Measurements from ENCODE around the gene GPR31. TPM values are rescaled to one million over a fixed set of nuclear protein-coding genes. Genes with fewer than 3 reads are reported as not detected.

The GPR31 gene
- total and polyA plus RNA-seq, 2 experiments from 2014 or later: not detected

DNA sequence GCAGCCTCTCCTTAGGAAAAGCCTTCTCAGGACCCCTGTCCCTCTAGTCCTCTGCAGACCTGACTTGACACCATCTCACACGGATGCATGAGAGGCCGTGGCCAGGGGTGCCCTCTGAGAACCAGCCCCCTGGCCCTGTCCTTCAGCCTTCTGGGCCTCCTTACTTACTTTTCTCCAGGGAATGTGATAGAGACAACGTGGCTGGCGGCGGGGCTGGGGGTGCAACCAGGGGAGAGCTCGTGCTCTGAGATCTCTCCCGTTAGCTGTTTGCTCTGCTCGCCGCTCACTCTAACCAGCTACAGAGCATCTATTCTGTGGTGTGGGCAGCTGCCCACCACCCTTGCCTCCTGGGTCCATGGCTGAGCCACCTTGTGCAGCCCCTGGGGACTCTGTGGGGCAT lies 14.7 kb downstream of the GPR31 start:
- no peaks in the 10 kb centered on the region for H3K79me2 ChIP-seq
- H3K27me3 ChIP-seq: peaks cover 10% of the 10 kb centered on the region
- H3K9me3 ChIP-seq (ENCODE audit: low read depth): no peaks in the 10 kb centered on the region
- TF ChIP-seq EZH2 (IDR thresholded peaks at IDR 0.05; ENCODE audit: borderline replicate concordance) (no peak), EZH2phosphoT487 (IDR thresholded peaks at IDR 0.05; ENCODE audit: low read depth, severe bottlenecking, unreplicated experiment) (no peak)
- TF ChIP-seq, protein P1, sequence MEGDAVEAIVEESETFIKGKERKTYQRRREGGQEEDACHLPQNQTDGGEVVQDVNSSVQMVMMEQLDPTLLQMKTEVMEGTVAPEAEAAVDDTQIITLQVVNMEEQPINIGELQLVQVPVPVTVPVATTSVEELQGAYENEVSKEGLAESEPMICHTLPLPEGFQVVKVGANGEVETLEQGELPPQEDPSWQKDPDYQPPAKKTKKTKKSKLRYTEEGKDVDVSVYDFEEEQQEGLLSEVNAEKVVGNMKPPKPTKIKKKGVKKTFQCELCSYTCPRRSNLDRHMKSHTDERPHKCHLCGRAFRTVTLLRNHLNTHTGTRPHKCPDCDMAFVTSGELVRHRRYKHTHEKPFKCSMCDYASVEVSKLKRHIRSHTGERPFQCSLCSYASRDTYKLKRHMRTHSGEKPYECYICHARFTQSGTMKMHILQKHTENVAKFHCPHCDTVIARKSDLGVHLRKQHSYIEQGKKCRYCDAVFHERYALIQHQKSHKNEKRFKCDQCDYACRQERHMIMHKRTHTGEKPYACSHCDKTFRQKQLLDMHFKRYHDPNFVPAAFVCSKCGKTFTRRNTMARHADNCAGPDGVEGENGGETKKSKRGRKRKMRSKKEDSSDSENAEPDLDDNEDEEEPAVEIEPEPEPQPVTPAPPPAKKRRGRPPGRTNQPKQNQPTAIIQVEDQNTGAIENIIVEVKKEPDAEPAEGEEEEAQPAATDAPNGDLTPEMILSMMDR (IDR thresholded peaks at IDR 0.05; ENCODE audit: poor library complexity): no peak
- H3K27ac ChIP-seq: no peak overlapping the region
- peaks cover 34% of the 10 kb centered on the region for H3K4me1 ChIP-seq (ENCODE audit: insufficient read depth)
- no peaks in the 10 kb centered on the region for H4K20me1 ChIP-seq (ENCODE audit: insufficient read depth, poor library complexity, severe bottlenecking)
- no peaks in the 10 kb centered on the region for H3K36me3 ChIP-seq (replicated peaks; ENCODE audit: insufficient read depth, low read depth)
- no peak overlapping the region for H2AFZ ChIP-seq
- H3K9me2 ChIP-seq (replicated peaks; ENCODE audit: insufficient read depth): no peaks in the 10 kb centered on the region
- H3K4me3 ChIP-seq: no peak overlapping the region
- no peak for DNase-seq (ENCODE audit: low spot score)
- WGBS (ENCODE audit: low lambda C conversion rate, missing lambda C conversion rate): 90% methylated on average over 9 of the region's 9 CpGs
- no peak overlapping the region for H3K4me2 ChIP-seq

DNA sequence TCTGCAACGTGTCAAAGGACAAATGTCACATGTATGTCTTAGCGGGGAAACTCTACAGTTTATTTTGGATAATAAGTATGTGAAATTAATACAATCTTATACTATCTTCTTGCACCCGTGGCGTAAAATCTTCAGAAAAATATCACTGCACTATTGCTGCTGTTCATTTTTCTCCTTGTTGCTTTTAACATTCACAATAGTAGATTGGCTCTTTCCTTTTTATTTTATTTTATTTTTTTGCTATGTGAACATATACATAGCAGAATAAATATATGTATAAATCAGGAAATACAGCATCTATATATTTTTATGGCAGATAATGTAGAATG lies 15.4 kb downstream of the GPR31 start:
- Histone ChIP-seq H3K4me2 (no peak overlapping the region), H2AFZ (no peak overlapping the region), H3K79me2 (no peaks in the 10 kb centered on the region), H3K9me3 (ENCODE audit: low read depth) (no peaks in the 10 kb centered on the region), H3K36me3 (replicated peaks; ENCODE audit: insufficient read depth, low read depth) (no peaks in the 10 kb centered on the region), H3K9me2 (replicated peaks; ENCODE audit: insufficient read depth) (no peaks in the 10 kb centered on the region), H3K4me3 (no peak overlapping the region), H3K4me1 (ENCODE audit: insufficient read depth) (peaks cover 34% of the 10 kb centered on the region), H3K27ac (no peak overlapping the region), H3K27me3 (peaks cover 10% of the 10 kb centered on the region), H4K20me1 (ENCODE audit: insufficient read depth, poor library complexity, severe bottlenecking) (no peaks in the 10 kb centered on the region)
- WGBS (ENCODE audit: low lambda C conversion rate, missing lambda C conversion rate): 33% methylated on average over 4 of the region's 4 CpGs
- TF ChIP-seq EZH2 (IDR thresholded peaks at IDR 0.05; ENCODE audit: borderline replicate concordance): no peak
- TF ChIP-seq EZH2phosphoT487 (IDR thresholded peaks at IDR 0.05; ENCODE audit: low read depth, severe bottlenecking, unreplicated experiment): no peak
- TF ChIP-seq, protein P1 (IDR thresholded peaks at IDR 0.05; ENCODE audit: poor library complexity): no peak
- DNase-seq (ENCODE audit: low spot score): no peak

DNA sequence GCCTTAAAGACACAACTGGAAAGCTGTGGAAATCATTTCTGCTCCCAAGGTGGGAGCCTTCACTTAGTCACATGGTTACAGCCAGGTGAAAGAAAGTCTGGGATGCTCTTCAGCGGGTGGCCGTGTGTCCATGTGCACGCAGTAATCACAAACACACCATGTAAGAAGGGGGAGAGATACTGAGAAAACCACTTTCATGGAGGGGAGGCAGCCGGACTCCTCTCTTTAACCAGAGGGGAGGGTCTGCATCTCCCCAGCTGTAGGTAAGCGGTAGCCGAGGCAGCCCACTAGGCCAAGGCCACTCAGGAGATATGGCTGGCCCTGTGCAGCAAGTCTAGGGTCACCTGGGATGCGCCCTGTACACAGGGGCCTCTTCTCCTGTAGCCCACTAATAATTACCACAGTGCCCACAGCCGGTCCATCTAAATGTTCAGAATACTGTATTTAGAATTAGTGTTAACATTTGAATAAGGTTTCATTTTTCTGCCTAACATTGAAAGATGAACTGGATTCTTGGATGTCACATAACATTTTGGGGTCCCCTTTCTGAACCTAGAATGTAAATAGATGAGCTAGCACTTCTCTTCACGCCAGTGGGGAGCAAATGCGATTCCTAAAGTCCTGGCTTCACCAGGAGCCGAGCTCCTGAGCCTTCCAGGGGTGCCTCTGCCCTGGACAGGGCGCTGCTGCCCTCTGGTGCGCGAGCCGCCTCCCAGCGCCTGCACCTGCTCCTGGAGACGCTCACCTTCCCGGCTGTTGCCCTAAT lies 15.9 kb downstream of the GPR31 start:
- H3K27me3 ChIP-seq: peaks cover 7% of the 10 kb centered on the region
- H4K20me1 ChIP-seq (ENCODE audit: insufficient read depth, poor library complexity, severe bottlenecking): no peaks in the 10 kb centered on the region
- no peak overlapping the region for H3K4me3 ChIP-seq
- no peaks in the 10 kb centered on the region for H3K9me3 ChIP-seq (ENCODE audit: low read depth)
- H3K4me2 ChIP-seq: peak overlapping the region; percentile 10
- H3K27ac ChIP-seq: peak overlapping the region; percentile 84
- no peaks in the 10 kb centered on the region for H3K36me3 ChIP-seq (replicated peaks; ENCODE audit: insufficient read depth, low read depth)
- H3K79me2 ChIP-seq: no peaks in the 10 kb centered on the region
- H3K4me1 ChIP-seq (ENCODE audit: insufficient read depth): peaks cover 28% of the 10 kb centered on the region
- no peak for TF ChIP-seq EZH2 (IDR thresholded peaks at IDR 0.05; ENCODE audit: borderline replicate concordance)
- TF ChIP-seq, protein P1 (IDR thresholded peaks at IDR 0.05; ENCODE audit: poor library complexity): peak; percentile 76
- peak; percentile 81 for DNase-seq (ENCODE audit: low spot score)
- WGBS (ENCODE audit: low lambda C conversion rate, missing lambda C conversion rate): 47% methylated on average over 18 of the region's 18 CpGs
- H2AFZ ChIP-seq: no peak overlapping the region
- H3K9me2 ChIP-seq (replicated peaks; ENCODE audit: insufficient read depth): no peaks in the 10 kb centered on the region
